Measurements from ENCODE around the gene PDE6D. TPM values are rescaled to one million over a fixed set of nuclear protein-coding genes. Genes with fewer than 3 reads are reported as not detected.

Gene PDE6D
- total and polyA plus RNA-seq, 2 of the 13 experiments (the other 11 are each of a cell fraction or from before 2014, with no cell fraction given), result 14.1 to 23.2 TPM

DNA sequence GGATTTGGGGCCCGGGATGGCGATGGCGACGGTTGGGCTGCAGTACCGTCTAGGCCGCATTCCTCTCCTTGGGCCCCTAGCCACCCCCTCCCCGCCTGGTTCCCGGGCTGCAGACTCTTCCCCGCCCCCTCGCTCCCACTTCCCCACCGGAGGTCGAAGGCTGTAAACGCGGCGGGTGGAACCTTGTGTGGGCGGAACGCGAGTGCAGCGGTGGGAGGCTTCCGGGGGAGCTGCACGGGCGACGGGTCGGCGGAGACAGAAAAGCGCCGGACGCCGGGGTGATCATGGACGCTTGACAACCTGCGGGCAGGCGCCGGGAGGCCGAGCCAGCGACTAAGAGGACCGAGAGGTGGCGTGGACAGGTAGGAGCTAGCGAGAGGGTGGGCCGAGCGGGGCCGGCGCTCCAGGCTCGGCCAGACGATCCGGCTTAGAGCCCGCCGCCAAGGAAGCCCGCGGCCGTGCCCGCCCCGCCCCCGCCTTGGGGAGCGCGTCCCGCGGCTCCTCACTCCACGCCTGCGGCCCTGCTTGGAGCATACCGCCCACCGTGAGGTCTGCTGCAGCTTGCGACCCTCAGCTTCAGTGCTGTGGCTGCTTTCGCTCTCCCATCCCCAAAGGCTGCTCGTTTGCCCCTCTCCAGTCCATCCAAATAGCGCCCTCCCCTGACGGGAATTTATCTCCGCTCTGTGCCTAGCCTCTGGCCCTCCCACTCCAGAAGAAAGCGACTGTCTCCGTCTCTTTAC is 5.3 kb upstream of the PDE6D start, which contains the start of gene COPS7B (continued):
- TF ChIP-seq ZNF367 (CRISPR knock-in tag; IDR thresholded peaks at IDR 0.05; ENCODE audit: borderline replicate concordance) (no peak), GMEB1 (CRISPR knock-in tag; IDR thresholded peaks at IDR 0.05; ENCODE audit: borderline replicate concordance) (peak; percentile 87), ZNF841 (CRISPR knock-in tag; IDR thresholded peaks at IDR 0.05; ENCODE audit: borderline replicate concordance) (no peak), MNT (IDR thresholded peaks at IDR 0.05) (peak; percentile 48), ZNF580 (CRISPR knock-in tag; IDR thresholded peaks at IDR 0.05; ENCODE audit: borderline replicate concordance, low read depth) (peak; percentile 99), MAFK (conservative IDR thresholded peaks at IDR 0.05 in 1 of 2, IDR thresholded peaks at IDR 0.05 in 1 of 2; ENCODE audit: low read length in 2 of 2) (peak in 1 of 2 experiments; percentile 74; a peak in 2 of 4 replicates), ZKSCAN1 (IDR thresholded peaks at IDR 0.05; ENCODE audit: low read length) (peak; percentile 62; the same call in 1 of the 2 replicates), SRF (IDR thresholded peaks at IDR 0.05; ENCODE audit: low read depth, low read length) (peak; percentile 84), TMF1 (CRISPR knock-in tag; IDR thresholded peaks at IDR 0.05; ENCODE audit: low read depth) (peak; percentile 95), CHD2 (IDR thresholded peaks at IDR 0.05; ENCODE audit: low read depth, low read length) (peak; percentile 68; the same call in 1 of the 2 replicates), POGZ (CRISPR knock-in tag; IDR thresholded peaks at IDR 0.05) (peak; percentile 99), ZNF614 (CRISPR knock-in tag; IDR thresholded peaks at IDR 0.05; ENCODE audit: borderline replicate concordance) (peak; percentile 93), U2AF1 (optimal IDR thresholded peaks at IDR 0.05; ENCODE audit: low read depth, low read length) (no peak), AGO1 (IDR thresholded peaks at IDR 0.05; ENCODE audit: low read depth, low read length, poor library complexity, severe bottlenecking) (peak; percentile 88), BRCA1 (CRISPR knock-in tag; IDR thresholded peaks at IDR 0.05) (peak; percentile 93), ZNF670 (CRISPR knock-in tag; IDR thresholded peaks at IDR 0.05; ENCODE audit: borderline replicate concordance) (peak; percentile 98), ZHX2 (IDR thresholded peaks at IDR 0.05; ENCODE audit: low read depth) (peak; percentile 94), ZHX2 (CRISPR knock-in tag; IDR thresholded peaks at IDR 0.05; ENCODE audit: borderline replicate concordance) (0 out of 2 replicates have a peak, but pooled peaks have one; percentile 24), RARA (CRISPR knock-in tag; IDR thresholded peaks at IDR 0.05) (peak; percentile 46), ZBTB20 (CRISPR knock-in tag; IDR thresholded peaks at IDR 0.05; ENCODE audit: borderline replicate concordance, low read depth) (peak; percentile 91)
